Endothelial cell (in vitro differentiated cells): Measurements from ENCODE around the gene NELFE. TPM values are rescaled to one million over a fixed set of nuclear protein-coding genes. Genes with fewer than 3 reads are reported as not detected.

ENCODE experiments used
- DNase-seq: peaks from one replicate; pipeline ENCODE4 v3.0.0; 2021; ENCODE audit warnings: low spot score
- H3K27ac Mint-ChIP-seq: one replicate; pipeline ENCODE4 v1.8.0; 2021; ENCODE audit warnings: mixed read lengths, inconsistent platforms; ENCODE audit not compliant: unreplicated experiment
- H3K27me3 Mint-ChIP-seq: one replicate; pipeline ENCODE4 v1.8.0; 2021; ENCODE audit warnings: mild to moderate bottlenecking, moderate library complexity, mixed read lengths, inconsistent platforms; ENCODE audit not compliant: unreplicated experiment
- H3K36me3 Mint-ChIP-seq: one replicate; pipeline ENCODE4 v1.8.0; 2021; ENCODE audit warnings: mild to moderate bottlenecking, low read depth, mixed read lengths, inconsistent platforms; ENCODE audit not compliant: unreplicated experiment
- H3K4me1 Mint-ChIP-seq: one replicate; pipeline ENCODE4 v1.8.0; 2021; ENCODE audit warnings: mild to moderate bottlenecking, mixed read lengths, inconsistent platforms; ENCODE audit not compliant: unreplicated experiment
- H3K4me3 Mint-ChIP-seq: one replicate; pipeline ENCODE4 v1.8.0; 2021; ENCODE audit warnings: mild to moderate bottlenecking, mixed read lengths, inconsistent platforms; ENCODE audit not compliant: unreplicated experiment
- H3K9me3 Mint-ChIP-seq: one replicate; pipeline ENCODE4 v1.8.0; 2021; ENCODE audit warnings: mixed read lengths, inconsistent platforms; ENCODE audit not compliant: unreplicated experiment
- total RNA-seq: library from RNA; stranded (reverse); fragmentation: NEBNext Ultra II Directional; extraction: Animal tissue kit (Norgen Biotek cat#: 25700); gene quantifications from one replicate; pipeline ENCODE4 v1.2.1, GENCODE V29; 2021; ENCODE audit not compliant: unreplicated experiment
- TF ChIP-seq, protein P1 (sequence below): fragments of 200-600 bp; sonication (generic); IDR thresholded peaks from one replicate; pipeline ENCODE4 v1.5.0; 2021; ENCODE audit warnings: antibody characterized with exemption; ENCODE audit not compliant: unreplicated experiment

NELFE gene
- total RNA-seq, 1 donor from 2014 or later: 47.8 TPM

DNA sequence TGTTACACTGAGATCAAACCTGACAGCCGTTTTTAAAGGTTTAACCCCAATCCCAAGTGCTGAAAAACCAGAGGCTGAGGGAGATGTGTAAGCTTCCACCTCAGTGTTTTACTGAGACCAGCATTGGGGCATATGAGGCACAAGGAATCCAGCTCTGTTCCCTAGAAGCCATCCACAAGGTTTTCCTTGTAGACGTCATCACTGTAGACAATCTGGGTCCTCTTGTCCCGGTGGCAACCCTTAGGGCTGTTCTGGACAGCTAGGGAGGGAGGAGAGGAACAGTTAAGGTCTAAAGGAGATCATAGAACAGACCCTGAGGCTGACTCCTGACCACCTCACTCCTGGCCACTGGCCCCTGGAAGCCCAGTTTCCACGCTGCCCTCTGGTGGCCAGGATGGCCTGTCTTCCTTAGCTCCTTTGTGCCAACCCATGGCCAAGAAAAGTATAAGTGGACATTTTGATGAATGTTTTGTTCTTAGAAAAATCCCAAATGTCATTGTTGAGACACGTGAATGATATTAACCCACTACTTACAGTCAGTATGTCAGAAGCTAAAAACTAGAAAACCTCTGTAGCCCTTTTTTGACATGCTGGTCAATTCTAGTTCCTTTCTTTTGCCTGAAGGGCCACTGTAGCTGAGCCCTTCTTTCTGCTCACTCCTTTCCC, 6.5 kb downstream of the NELFE start:
- peaks cover 15% of the 10 kb centered on the region for H3K27me3 Mint-ChIP-seq
- no peak overlapping the region for H3K4me3 Mint-ChIP-seq
- H3K27ac Mint-ChIP-seq: peak overlapping the region; percentile 48
- TF ChIP-seq, protein P1, sequence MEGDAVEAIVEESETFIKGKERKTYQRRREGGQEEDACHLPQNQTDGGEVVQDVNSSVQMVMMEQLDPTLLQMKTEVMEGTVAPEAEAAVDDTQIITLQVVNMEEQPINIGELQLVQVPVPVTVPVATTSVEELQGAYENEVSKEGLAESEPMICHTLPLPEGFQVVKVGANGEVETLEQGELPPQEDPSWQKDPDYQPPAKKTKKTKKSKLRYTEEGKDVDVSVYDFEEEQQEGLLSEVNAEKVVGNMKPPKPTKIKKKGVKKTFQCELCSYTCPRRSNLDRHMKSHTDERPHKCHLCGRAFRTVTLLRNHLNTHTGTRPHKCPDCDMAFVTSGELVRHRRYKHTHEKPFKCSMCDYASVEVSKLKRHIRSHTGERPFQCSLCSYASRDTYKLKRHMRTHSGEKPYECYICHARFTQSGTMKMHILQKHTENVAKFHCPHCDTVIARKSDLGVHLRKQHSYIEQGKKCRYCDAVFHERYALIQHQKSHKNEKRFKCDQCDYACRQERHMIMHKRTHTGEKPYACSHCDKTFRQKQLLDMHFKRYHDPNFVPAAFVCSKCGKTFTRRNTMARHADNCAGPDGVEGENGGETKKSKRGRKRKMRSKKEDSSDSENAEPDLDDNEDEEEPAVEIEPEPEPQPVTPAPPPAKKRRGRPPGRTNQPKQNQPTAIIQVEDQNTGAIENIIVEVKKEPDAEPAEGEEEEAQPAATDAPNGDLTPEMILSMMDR: peak; percentile 47
- DNase-seq: peak; percentile 63
- H3K4me1 Mint-ChIP-seq: peaks cover 2% of the 10 kb centered on the region
- H3K36me3 Mint-ChIP-seq: peaks cover 33% of the 10 kb centered on the region
- no peaks in the 10 kb centered on the region for H3K9me3 Mint-ChIP-seq

DNA sequence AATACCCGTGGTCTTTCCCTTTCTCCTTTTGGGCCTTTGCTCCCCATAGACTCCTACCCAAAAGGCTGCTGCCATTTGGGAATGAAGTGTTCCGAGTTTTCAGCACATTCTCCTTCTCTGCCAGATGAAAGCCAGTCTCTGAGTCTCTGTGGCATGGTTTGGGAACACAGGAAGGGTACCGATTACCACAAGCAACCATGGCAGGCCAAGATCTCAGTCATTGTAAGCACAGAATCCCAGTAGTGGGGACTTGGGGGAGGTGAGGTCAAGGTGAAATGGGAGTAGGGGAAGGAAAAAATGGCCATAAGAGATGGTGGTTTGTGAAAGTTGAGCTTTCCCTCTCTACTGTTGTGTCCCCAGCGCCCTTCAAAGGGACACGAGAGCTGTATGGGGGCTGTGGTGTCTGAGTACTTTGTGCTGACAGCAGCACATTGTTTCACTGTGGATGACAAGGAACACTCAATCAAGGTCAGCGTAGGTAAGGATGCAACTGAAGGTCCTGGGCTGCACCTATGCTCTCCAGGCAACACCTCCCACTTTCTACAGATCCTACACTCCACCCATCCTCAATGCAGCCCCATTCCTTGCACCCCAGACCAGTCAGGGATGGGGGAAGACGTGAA, 8.7 kb downstream of the NELFE start:
- TF ChIP-seq, protein P1: no peak
- peak overlapping the region; percentile 60 for H3K4me3 Mint-ChIP-seq
- H3K27ac Mint-ChIP-seq: no peak overlapping the region
- no peaks in the 10 kb centered on the region for H3K9me3 Mint-ChIP-seq
- peaks cover 30% of the 10 kb centered on the region for H3K36me3 Mint-ChIP-seq
- peaks cover 2% of the 10 kb centered on the region for H3K4me1 Mint-ChIP-seq
- H3K27me3 Mint-ChIP-seq: peaks cover 19% of the 10 kb centered on the region
- DNase-seq: no peak

DNA sequence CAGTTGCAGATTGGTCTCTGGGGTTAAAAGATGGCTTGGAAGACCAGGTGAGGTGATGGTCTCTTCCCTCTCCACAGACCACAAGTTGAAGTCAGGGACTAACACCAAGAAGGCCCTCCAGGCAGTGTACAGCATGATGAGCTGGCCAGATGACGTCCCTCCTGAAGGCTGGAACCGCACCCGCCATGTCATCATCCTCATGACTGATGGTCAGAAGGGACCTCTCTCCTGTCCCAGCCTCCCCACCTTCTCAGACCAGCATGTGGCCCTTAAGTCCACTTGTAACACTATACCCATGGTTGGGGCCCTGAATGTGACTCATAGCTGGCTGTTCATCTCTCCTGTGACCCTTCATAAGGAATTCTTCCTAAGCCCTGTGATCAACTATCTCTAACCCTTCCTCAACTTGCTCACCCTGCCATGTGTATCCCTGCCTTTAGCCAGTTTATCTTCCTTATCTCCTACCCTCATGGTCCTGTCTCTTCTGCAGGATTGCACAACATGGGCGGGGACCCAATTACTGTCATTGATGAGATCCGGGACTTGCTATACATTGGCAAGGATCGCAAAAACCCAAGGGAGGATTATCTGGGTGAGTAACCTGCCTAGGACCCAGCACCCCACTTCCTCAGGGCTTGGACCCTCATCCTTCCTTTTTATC, 9.9 kb downstream of the NELFE start:
- Mint-ChIP-seq H3K27me3 (peaks cover 23% of the 10 kb centered on the region), H3K36me3 (peaks cover 20% of the 10 kb centered on the region), H3K4me3 (peak overlapping the region; percentile 56), H3K4me1 (peaks cover 2% of the 10 kb centered on the region), H3K27ac (peak overlapping the region; percentile 48), H3K9me3 (no peaks in the 10 kb centered on the region)
- TF ChIP-seq, protein P1: no peak
- DNase-seq: no peak

DNA sequence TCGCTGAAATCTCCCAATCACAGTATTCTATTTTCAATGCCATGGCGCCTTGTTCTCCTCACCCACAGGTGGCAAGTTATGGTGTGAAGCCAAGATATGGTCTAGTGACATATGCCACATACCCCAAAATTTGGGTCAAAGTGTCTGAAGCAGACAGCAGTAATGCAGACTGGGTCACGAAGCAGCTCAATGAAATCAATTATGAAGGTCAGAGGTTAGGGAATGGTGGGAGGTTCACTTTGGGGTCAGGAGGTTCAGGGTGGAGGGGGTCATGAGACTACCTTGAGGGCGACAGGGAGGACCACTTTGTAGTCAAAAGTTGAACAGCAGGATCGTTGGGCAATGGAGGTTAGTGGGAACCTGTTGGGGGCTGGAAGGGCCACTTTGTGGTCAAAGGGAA, 10.5 kb downstream of the NELFE start:
- peaks cover 20% of the 10 kb centered on the region for H3K27me3 Mint-ChIP-seq
- peak overlapping the region; percentile 73 for H3K4me3 Mint-ChIP-seq

More for the DNA sequence above, 10.5 kb downstream of the NELFE start:
- Mint-ChIP-seq H3K4me1 (peaks cover 2% of the 10 kb centered on the region), H3K27ac (peak overlapping the region; percentile 26), H3K9me3 (no peaks in the 10 kb centered on the region), H3K36me3 (peaks cover 14% of the 10 kb centered on the region)
- DNase-seq: no peak
- TF ChIP-seq, protein P1: no peak
